Measurements from ENCODE around the gene CLRN1. TPM values are rescaled to one million over a fixed set of nuclear protein-coding genes. Genes with fewer than 3 reads are reported as not detected.

Gene CLRN1
- total RNA-seq, 1 donor = not detected

DNA sequence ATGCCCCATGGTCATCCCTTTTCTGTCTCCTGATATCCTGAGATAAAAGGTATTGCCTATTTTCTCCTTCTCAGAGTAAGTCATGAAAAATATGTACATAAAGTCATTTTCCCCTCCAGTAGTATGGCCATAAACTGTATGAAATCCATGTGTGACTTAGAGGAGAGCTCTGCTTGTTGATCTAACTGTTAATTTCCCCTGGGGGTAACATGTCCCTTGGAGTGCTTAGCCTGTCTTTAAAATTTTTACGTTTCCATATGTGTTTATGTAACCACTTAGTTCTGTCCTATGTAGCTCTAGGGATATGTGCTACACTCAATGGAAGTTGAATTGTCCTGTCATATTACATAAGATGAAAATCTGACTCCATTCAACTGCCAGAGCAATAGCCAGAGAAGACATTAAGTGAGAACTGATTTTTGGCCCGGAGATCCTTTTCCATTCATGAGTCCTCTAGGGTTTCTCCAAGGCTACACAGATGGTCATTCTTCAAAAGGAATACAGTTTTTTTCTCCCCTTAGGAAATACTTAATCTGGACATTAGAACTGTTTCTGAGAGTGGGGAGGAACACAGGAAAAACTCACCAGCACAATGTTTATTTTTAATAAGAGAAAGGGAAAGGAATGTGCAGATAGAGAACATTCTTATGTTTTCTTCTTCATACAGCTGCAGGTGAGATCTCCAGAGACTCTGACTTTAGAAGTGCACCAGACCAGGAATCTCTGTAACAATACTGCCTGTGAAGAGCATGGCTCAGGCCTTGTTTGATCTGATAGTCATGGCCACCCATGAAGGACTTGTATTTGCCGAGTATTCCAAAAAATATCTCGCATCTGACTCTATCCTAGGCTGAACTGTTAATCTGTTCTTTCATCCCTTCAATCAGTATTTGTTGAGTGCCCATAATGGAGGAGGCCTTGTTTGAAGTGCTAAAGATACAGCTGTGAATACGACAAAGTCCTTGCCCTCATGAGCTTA lies 29.8 kb upstream of the CLRN1 start:
- H2AFZ ChIP-seq (ENCODE audit: low read length) = no peak overlapping the region

DNA sequence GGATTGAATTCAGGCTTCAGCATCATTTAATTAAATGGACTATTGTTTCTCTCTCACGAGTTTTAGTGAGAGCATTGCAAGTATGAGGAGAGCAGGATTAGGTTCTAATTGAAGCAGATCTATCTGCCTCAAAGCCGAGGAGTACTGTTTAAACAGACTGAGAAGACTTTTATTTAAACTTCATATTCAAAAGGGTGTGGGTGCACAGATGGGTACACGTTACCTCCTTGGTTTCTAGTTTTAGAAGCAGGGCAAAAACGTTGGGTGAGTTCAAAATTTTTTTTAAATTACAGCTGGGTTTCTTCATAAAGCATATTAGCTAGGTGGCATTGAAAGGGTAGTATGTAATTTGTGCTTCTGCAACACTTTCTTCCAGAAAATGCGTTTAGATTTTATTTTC lies 26.5 kb upstream of the CLRN1 start:
- TF ChIP-seq, protein P1, sequence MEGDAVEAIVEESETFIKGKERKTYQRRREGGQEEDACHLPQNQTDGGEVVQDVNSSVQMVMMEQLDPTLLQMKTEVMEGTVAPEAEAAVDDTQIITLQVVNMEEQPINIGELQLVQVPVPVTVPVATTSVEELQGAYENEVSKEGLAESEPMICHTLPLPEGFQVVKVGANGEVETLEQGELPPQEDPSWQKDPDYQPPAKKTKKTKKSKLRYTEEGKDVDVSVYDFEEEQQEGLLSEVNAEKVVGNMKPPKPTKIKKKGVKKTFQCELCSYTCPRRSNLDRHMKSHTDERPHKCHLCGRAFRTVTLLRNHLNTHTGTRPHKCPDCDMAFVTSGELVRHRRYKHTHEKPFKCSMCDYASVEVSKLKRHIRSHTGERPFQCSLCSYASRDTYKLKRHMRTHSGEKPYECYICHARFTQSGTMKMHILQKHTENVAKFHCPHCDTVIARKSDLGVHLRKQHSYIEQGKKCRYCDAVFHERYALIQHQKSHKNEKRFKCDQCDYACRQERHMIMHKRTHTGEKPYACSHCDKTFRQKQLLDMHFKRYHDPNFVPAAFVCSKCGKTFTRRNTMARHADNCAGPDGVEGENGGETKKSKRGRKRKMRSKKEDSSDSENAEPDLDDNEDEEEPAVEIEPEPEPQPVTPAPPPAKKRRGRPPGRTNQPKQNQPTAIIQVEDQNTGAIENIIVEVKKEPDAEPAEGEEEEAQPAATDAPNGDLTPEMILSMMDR (IDR thresholded peaks at IDR 0.05; ENCODE audit: extremely low read depth, low read depth, low read length) = no peak
- peaks cover 14% of the 10 kb centered on the region for H3K27me3 ChIP-seq (ENCODE audit: insufficient read depth, low read length)
- H3K79me2 ChIP-seq (ENCODE audit: insufficient read depth, low read length) = no peaks in the 10 kb centered on the region

More for the DNA sequence above, 29.8 kb upstream of the CLRN1 start:
- Histone ChIP-seq H3K9me3 (ENCODE audit: low read depth, low read length) (no peaks in the 10 kb centered on the region), H3K36me3 (ENCODE audit: insufficient read depth, low read length) (no peaks in the 10 kb centered on the region), H3K4me2 (ENCODE audit: insufficient read depth, low read length) (no peak overlapping the region), H3K27ac (ENCODE audit: low read depth, low read length) (no peak overlapping the region), H3K79me2 (ENCODE audit: insufficient read depth, low read length) (no peaks in the 10 kb centered on the region), H3K4me1 (ENCODE audit: insufficient read depth, low read length) (no peaks in the 10 kb centered on the region), H3K4me3 (ENCODE audit: insufficient read depth, low read length) (no peak overlapping the region), H4K20me1 (ENCODE audit: insufficient read depth, low read length) (no peaks in the 10 kb centered on the region), H3K27me3 (ENCODE audit: insufficient read depth, low read length) (peaks cover 9% of the 10 kb centered on the region)
- TF ChIP-seq, protein P1 (IDR thresholded peaks at IDR 0.05; ENCODE audit: extremely low read depth, low read depth, low read length) = no peak
- DNase-seq (ENCODE audit: insufficient read length, low spot score, missing footprints) = no peak

DNA sequence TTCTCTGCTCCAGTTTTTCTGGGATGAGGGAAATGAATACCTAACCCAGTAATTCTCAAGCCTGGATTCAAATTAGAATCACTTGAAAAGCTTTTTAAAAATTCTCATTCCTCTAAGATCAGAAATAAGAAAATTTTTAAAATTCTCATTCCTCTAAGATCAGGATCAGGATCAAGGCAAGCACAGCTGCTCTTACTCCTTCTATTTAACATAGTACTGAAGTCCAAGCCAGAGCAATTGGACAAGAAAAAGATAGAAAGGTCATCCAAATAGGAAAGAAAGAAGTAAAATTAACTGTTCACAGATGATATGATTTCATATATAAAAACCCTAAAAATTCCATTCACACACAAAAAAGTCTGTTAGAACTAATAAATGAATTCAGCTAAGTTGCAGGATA lies 24.2 kb upstream of the CLRN1 start:
- no peak overlapping the region for H3K27ac ChIP-seq (ENCODE audit: low read depth, low read length)
- H3K4me1 ChIP-seq (ENCODE audit: insufficient read depth, low read length) = no peaks in the 10 kb centered on the region
- DNase-seq (ENCODE audit: insufficient read length, low spot score, missing footprints) = no peak
- H3K4me3 ChIP-seq (ENCODE audit: insufficient read depth, low read length) = no peak overlapping the region
- H3K4me2 ChIP-seq (ENCODE audit: insufficient read depth, low read length) = no peak overlapping the region
- no peaks in the 10 kb centered on the region for H4K20me1 ChIP-seq (ENCODE audit: insufficient read depth, low read length)
- no peak overlapping the region for H2AFZ ChIP-seq (ENCODE audit: low read length)
- no peaks in the 10 kb centered on the region for H3K79me2 ChIP-seq (ENCODE audit: insufficient read depth, low read length)
- TF ChIP-seq, protein P1 (IDR thresholded peaks at IDR 0.05; ENCODE audit: extremely low read depth, low read depth, low read length) = no peak
- no peaks in the 10 kb centered on the region for H3K9me3 ChIP-seq (ENCODE audit: low read depth, low read length)
- no peaks in the 10 kb centered on the region for H3K36me3 ChIP-seq (ENCODE audit: insufficient read depth, low read length)
- peaks cover 17% of the 10 kb centered on the region for H3K27me3 ChIP-seq (ENCODE audit: insufficient read depth, low read length)

More for the DNA sequence above, 26.5 kb upstream of the CLRN1 start:
- no peak overlapping the region for H2AFZ ChIP-seq (ENCODE audit: low read length)
- no peak overlapping the region for H3K4me3 ChIP-seq (ENCODE audit: insufficient read depth, low read length)
- H3K4me2 ChIP-seq (ENCODE audit: insufficient read depth, low read length) = no peak overlapping the region
- H3K36me3 ChIP-seq (ENCODE audit: insufficient read depth, low read length) = no peaks in the 10 kb centered on the region
- H3K4me1 ChIP-seq (ENCODE audit: insufficient read depth, low read length) = no peaks in the 10 kb centered on the region
- H3K27ac ChIP-seq (ENCODE audit: low read depth, low read length) = no peak overlapping the region
- H4K20me1 ChIP-seq (ENCODE audit: insufficient read depth, low read length) = no peaks in the 10 kb centered on the region
- H3K9me3 ChIP-seq (ENCODE audit: low read depth, low read length) = no peaks in the 10 kb centered on the region
- DNase-seq (ENCODE audit: insufficient read length, low spot score, missing footprints) = no peak

DNA sequence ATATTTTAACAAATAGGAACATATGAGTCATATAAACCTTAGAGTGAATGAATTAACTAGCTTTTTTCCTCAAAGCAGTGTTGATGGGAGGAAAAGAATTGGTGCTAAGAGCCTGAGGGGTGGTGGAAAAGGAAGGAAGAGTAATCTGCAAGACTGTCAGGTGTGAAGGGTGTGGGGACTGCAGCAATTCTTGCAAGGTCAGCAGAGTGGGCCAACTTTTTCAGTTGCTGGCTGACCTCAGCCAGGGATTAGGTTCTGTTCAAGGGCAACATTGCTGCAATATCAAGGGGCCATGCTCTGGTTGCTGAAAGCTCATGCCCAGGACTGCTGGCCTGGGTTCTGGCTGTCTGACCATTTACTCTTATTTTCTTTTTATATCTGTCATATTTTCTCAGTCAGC lies 23.0 kb upstream of the CLRN1 start:
- Histone ChIP-seq H3K27ac (ENCODE audit: low read depth, low read length) (no peak overlapping the region), H3K4me2 (ENCODE audit: insufficient read depth, low read length) (no peak overlapping the region), H3K4me3 (ENCODE audit: insufficient read depth, low read length) (no peak overlapping the region), H3K4me1 (ENCODE audit: insufficient read depth, low read length) (no peaks in the 10 kb centered on the region), H4K20me1 (ENCODE audit: insufficient read depth, low read length) (no peaks in the 10 kb centered on the region), H3K27me3 (ENCODE audit: insufficient read depth, low read length) (peaks cover 17% of the 10 kb centered on the region), H3K9me3 (ENCODE audit: low read depth, low read length) (no peaks in the 10 kb centered on the region), H3K79me2 (ENCODE audit: insufficient read depth, low read length) (no peaks in the 10 kb centered on the region), H2AFZ (ENCODE audit: low read length) (no peak overlapping the region), H3K36me3 (ENCODE audit: insufficient read depth, low read length) (no peaks in the 10 kb centered on the region)
- DNase-seq (ENCODE audit: insufficient read length, low spot score, missing footprints) = no peak
- TF ChIP-seq, protein P1 (IDR thresholded peaks at IDR 0.05; ENCODE audit: extremely low read depth, low read depth, low read length) = no peak
